ENCODE results near the gene HES4. TPM values are rescaled to one million over a fixed set of nuclear protein-coding genes. Genes with fewer than 3 reads are reported as not detected.
"Not testable (repeated sequence)": the region's sequence is repeated elsewhere in the genome, so short reads cannot be mapped to it uniquely, and the experiment has no call there.

Gene HES4
- total RNA-seq, 3 donors from 2014 or later = 8.3 to 36.4 (median 34.2) TPM

- no peaks in the 10 kb centered on the region for H3K4me1 ChIP-seq
- intact Hi-C loops (cut with DNase I; ENCODE audit: low total_unique reads) = no loop called here
- TF ChIP-seq POLR2A (IDR thresholded peaks at IDR 0.05) (no peak), CTCF (IDR thresholded peaks at IDR 0.05) (peak in 1 of 3 donors; percentile 17)
- peak overlapping the region in 1 of 3 donors; percentile 69 for H3K4me3 ChIP-seq
- no peaks in the 10 kb centered on the region for H3K9me3 ChIP-seq
- H3K36me3 ChIP-seq = no peaks in the 10 kb centered on the region
- H3K27ac ChIP-seq = peak overlapping the region; percentile 82 to 92
- no peak for DNase-seq (ENCODE audit: low spot score in 2 of 2)
- H3K27me3 ChIP-seq = no peaks in the 10 kb centered on the region
These were observed 15.1 kb upstream of the HES4 start for GRCh38 chr1:1014799-1015681.

GRCh38 chr1:1013922-1014648 lies 14.2 kb upstream of the HES4 start:
- no peak for DNase-seq (ENCODE audit: low spot score in 2 of 2)
- no peak for TF ChIP-seq CTCF (IDR thresholded peaks at IDR 0.05)
- no peak for TF ChIP-seq POLR2AphosphoS5 (IDR thresholded peaks at IDR 0.05)
- no peak for TF ChIP-seq POLR2A (IDR thresholded peaks at IDR 0.05)
- intact Hi-C loops (cut with DNase I; ENCODE audit: low total_unique reads) = no loop called here
- H3K36me3 ChIP-seq = no peaks in the 10 kb centered on the region
- H3K9me3 ChIP-seq = no peaks in the 10 kb centered on the region
- peak overlapping the region; percentile 82 to 92 for H3K27ac ChIP-seq
- H3K4me1 ChIP-seq = no peaks in the 10 kb centered on the region
- peak overlapping the region; percentile 56 to 69 (median 64) for H3K4me3 ChIP-seq
- H3K27me3 ChIP-seq = no peaks in the 10 kb centered on the region

GRCh38 chr1:1013105-1013921 lies 13.4 kb upstream of the HES4 start, which contains the start of gene ISG15:
Gene ISG15, plus strand, starts transcription at chr1:1013497. Its CDS starts 77 bp downstream, at chr1:1013574.
- peak within 1 kb of the TSS; percentile 56 to 69 (median 64) for H3K4me3 ChIP-seq
- no peaks in the 10 kb centered on the region for H3K4me1 ChIP-seq
- peak; percentile 82 to 84 for DNase-seq (ENCODE audit: low spot score in 2 of 2)
- H3K27me3 ChIP-seq = no peaks in the 10 kb centered on the region
- H3K27ac ChIP-seq = peak within 1 kb of the TSS; percentile 82 to 92
- TF ChIP-seq POLR2AphosphoS5 (IDR thresholded peaks at IDR 0.05) (peak; percentile 49 to 82 (median 53)), CTCF (IDR thresholded peaks at IDR 0.05) (no peak)
- intact Hi-C loops (cut with DNase I; ENCODE audit: low total_unique reads) = no loop called here
- H3K36me3 ChIP-seq = no peaks in the 10 kb centered on the region
- no peaks in the 10 kb centered on the region for H3K9me3 ChIP-seq

GRCh38 chr1:1012736-1013104 lies 12.8 kb upstream of the HES4 start:
- intact Hi-C loops (cut with DNase I; ENCODE audit: low total_unique reads); H3K4me1 ChIP-seq; H3K36me3 ChIP-seq; H3K27me3 ChIP-seq; DNase-seq (ENCODE audit: low spot score in 2 of 2); H3K9me3 ChIP-seq: not testable (repeated sequence)
- peak overlapping the region; percentile 56 to 69 (median 64) for H3K4me3 ChIP-seq
- H3K27ac ChIP-seq = peak overlapping the region; percentile 82 to 92

- no peaks in the 10 kb centered on the region for H3K27me3 ChIP-seq
- DNase-seq (ENCODE audit: low spot score in 2 of 2) = no peak
- intact Hi-C loops (cut with DNase I; ENCODE audit: low total_unique reads) = no loop called here
- H3K36me3 ChIP-seq = no peaks in the 10 kb centered on the region
- H3K9me3 ChIP-seq = no peaks in the 10 kb centered on the region
- H3K4me1 ChIP-seq = no peaks in the 10 kb centered on the region
- H3K4me3 ChIP-seq = no peak overlapping the region
- no peak for TF ChIP-seq CTCF (IDR thresholded peaks at IDR 0.05)
- no peak for TF ChIP-seq POLR2AphosphoS5 (IDR thresholded peaks at IDR 0.05)
- no peak for TF ChIP-seq POLR2A (IDR thresholded peaks at IDR 0.05)
- no peak overlapping the region for H3K27ac ChIP-seq
These were observed 11.6 kb upstream of the HES4 start for GRCh38 chr1:1011396-1011949.

- H3K27me3 ChIP-seq; H3K36me3 ChIP-seq; H3K27ac ChIP-seq; DNase-seq (ENCODE audit: low spot score in 2 of 2); intact Hi-C loops (cut with DNase I; ENCODE audit: low total_unique reads); H3K4me3 ChIP-seq; H3K4me1 ChIP-seq; H3K9me3 ChIP-seq: not testable (repeated sequence)
These were observed 10.2 kb upstream of the HES4 start for GRCh38 chr1:1010131-1010530.

Data from breast epithelium (tissue), 4 donors.